ENCODE results near the gene PRKCB. TPM values are rescaled to one million over a fixed set of nuclear protein-coding genes. Genes with fewer than 3 reads are reported as not detected.

PRKCB gene
- 1 to 10 TPM; 4.2 to 7.7 (median 5.0) TPM for polyA plus RNA-seq (ENCODE audit: insufficient read length in 4 of 4)

DNA sequence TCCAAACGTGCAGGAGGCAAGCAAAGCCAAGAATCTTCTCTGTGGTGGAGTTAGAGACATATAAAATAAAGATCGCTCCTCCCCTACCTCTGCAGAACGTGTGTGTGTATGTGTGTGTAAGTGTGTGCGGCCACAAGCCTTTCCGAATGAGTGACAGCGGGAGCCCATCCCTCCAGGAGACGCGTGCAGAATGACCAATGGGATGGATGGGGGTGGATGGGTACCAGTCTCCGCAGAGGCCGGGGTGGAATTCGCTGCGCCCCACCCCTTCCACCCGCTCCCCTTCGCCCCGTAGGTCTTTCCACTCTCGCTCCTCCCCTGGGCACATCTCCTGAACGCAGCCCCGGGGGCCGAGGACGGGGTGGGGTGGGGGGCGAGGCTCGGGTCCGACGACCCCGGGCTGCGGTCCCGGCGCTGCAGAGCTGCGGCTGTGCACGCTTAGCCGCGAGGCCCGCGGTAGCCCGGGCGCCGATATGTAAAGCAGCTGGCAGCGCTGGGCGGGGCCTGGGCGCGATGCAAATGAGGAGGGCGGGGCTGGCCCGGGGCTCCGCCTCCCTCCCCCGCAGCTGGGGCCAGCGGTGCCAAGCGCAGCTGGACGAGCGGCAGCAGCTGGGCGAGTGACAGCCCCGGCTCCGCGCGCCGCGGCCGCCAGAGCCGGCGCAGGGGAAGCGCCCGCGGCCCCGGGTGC is at the start of gene PRKCB:
PRKCB (plus strand) TSS at position 594 of the 688 bp plus-strand sequence.
- DNase-seq (ENCODE audit: low read depth in 4 of 4, low spot score in 3 of 4) = peak; percentile 47 to 65 (median 53)

DNA sequence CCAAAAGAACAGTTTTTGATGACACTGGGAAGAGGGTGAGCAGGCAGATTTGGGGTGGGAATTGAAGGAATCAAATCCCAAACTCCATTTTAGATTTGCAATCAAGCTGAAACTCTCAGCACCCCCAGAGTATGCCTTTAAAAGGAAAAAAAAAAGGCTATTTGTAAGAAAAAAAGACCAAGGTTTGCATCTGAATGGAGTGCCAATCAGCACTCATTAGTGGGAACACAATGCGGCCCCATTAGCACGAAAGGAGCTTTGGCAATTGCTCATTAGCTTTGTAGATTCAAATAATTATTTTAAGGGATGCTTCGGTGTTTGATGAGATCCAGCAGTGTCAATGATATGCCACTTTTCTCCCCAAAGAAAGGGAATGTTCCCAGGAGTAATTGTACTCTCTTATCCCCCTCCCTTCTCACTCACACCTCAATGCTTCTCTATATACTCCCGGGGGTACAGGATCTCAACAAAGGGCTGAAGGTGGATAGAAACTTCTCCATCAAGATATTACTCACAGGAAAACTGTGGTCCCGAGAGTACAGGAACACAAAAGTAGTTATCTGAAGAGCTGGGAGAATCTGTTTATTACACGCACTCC is 48.7 kb upstream of the PRKCB start:
- no peak for DNase-seq (ENCODE audit: low read depth in 4 of 4, low spot score in 3 of 4)

DNA sequence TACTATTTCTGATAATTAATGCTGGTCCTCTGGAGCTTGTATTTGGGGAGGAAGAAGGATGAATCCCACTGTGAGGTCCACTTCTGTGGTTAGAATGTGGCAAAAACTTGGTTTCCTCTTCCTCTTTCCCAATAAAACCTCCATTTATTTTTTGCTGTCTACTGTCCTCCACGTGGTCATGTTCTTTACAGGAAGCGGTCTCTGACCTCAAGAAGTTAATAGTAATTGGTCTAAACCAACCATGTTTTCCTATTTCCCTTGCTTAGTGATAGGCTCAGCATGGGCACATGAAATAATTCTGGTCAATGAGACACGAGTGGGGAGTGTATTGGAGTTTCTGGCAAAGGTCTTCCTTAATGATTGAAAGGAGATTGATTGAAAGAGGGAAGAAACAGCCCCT is 47.1 kb upstream of the PRKCB start:
- no peak for DNase-seq (ENCODE audit: low read depth in 4 of 4, low spot score in 3 of 4)

DNA sequence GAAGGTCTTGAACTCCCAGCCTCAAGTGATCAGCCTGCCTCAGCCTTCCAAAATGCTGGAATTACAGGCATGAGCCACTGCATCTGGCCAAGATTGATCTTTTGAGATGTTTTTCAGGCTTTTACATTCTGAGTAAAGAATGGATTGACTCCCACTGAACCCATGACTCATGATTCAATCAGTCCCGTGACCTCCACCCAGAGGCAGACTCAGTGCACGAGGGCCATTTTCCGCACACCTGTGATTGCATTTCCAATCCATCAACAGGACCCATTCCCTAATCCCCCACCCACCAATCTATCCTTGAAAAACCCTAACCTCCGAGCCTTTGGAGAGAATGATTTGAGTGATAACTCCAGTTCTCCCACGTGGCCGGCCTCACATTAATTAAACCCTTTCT is 40.4 kb upstream of the PRKCB start:
- no peak for DNase-seq (ENCODE audit: low read depth in 4 of 4, low spot score in 3 of 4)

DNA sequence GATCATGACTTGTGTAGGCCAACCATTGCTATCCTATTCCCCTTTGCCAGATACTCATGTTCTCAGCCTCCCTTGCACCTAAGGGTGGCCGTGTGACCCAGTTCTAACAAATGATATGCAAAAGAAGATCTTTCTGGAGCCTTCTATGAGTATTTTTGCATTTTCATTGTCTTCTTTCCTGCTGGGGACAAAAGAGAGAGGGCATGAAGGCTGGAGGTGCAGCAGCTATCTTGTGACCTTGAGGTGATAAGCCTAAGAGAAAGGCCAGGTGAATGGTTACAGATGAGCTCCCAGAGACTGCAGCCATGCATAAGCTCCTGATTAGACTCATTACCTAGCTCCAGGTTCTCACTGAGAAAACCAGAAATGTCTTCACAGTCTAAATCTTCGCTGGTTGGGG is 38.8 kb upstream of the PRKCB start:
- DNase-seq (ENCODE audit: low read depth in 4 of 4, low spot score in 3 of 4) = no peak

DNA sequence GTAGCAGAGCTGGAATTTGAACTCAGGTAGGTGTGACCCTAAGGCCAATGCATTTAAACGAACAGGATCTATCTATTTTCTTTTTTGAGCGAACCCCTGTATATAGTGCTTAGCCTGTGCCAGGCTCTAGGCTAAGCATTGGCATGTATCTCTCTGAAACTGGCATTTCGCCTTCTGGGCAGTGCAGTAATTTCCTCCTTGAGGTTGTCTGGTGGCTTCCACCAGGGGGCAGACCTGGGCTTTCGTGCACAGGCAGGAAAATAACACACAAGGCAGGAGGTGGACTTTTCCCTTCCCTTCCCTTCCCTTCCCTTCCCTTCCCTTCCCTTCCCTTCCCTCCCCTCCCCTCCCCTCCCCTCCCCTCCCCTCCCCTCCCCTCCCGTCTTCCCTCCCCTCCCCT is 34.4 kb upstream of the PRKCB start:
- DNase-seq (ENCODE audit: low read depth in 4 of 4, low spot score in 3 of 4) = no peak

DNA sequence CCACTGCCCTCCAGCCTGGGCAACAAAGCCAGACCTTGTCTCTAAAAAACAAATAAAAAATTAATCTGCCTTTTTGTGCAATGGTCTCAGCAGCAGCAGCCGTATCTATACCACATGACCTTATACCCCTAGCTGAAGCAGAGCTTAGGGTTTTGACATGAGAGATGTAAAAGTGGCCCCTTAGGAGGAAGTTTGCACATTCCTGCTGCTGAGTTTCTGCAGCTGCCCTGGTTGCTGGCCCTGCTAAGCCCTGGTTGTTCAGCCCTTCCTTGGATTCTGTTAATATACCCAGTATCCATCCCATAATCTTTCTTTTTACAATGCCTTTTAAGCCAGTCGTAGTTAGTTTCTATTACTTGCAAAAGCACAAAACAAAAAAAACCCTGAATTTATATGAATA is 33.0 kb upstream of the PRKCB start:
- no peak for DNase-seq (ENCODE audit: low read depth in 4 of 4, low spot score in 3 of 4)

DNA sequence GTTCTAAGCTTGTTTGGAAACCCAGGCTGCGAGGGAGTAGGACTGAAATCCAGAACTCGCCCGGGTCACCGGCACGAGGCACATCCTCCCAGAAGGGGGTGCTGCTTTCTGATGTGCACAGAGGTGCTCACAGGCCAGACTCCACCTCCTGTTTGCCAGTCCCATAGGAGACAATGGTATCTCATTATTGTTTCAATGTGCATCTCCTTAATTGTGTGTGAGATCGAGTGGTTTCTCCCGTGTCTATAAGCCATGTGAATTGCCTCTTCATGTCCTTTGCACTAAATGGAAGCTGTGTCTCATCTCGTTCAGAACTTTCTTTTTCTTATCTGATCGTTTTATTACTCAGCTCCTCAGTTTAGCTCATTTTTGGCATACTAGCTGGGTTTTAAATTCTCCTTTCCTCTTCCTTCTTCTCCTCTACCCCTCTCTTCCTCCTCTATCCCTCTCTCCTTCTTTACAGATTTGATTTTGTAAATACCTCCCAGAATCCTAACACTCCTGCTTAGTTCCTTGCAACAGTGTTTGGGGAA is 32.1 kb upstream of the PRKCB start:
- DNase-seq (ENCODE audit: low read depth in 4 of 4, low spot score in 3 of 4) = no peak

DNA sequence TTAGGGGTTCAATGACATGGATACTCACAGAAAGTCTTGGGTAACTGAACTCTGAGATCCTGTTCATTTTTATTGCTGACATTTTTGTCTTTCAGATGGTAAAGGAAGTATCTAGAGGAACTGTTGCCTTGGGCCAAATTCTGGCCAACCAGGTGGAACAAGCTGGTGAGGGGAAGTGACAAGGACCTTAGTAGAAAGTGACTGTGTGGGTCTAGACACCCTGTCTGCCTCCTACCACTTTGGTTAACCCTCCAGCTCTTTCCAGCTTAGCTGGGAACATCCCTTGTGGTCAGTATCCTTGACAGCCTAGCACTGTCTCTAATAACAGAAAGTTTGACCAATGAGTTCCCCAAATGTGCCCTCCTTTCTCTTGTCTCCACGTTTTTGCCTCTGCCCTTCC is 28.8 kb upstream of the PRKCB start:
- DNase-seq (ENCODE audit: low read depth in 4 of 4, low spot score in 3 of 4) = no peak

DNA sequence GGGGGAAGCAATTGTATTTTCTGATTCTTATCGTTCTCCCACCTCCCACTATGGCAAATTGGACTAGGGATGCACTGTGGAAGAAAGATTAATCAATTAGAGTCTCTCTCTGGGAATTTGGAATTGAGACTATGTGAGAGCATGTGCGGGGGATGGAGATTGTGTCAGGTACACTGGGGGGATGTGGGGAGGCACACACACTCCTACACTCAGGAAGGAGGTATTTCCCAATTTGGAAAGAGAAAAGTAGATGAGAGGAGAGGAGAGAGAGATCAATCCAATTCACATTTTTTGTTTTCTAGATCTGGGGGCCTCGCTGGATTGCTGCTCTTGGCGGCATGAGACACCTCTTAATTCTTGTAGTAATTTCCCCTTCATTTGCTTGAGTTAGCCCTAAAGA is 14.3 kb upstream of the PRKCB start:
- DNase-seq (ENCODE audit: low read depth in 4 of 4, low spot score in 3 of 4) = no peak

DNA sequence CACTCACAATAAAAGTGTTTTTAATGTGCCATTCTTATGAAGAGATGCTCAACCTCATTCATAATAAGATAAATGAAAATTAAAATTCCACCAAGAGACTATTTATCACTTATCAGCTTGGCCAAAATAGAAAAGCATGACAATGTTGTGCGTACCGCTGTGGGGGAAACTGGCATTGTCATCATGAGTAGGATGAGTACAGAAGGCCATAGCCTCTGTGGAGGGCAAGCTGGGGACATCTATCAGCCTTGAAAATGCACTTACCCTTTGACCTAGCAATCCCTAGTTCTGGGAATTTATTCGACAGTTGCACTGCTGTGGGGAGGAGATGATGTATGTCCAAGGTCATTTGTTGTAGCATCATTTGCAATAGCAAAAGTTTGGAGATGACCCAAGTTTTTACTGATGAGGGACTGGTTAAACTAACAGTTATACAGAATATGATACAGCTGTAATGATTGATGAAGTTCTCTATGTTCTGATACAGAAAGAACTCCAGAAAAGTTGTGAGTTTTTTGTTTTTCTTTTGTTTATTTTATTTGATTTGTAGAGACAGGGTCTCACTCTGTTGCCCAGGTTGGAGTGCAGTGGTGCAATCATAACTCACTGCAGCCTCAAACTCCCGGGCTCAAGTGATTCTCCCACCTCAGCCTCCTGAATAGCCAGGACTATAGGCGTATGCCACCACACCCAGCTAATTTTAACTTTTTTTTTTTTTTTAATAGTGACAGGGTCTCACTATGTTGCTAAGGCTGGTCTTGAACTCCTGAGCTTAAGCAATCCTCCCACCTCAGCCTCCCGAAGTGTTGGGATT is 13.7 kb upstream of the PRKCB start:
- no peak for DNase-seq (ENCODE audit: low read depth in 4 of 4, low spot score in 3 of 4)

DNA sequence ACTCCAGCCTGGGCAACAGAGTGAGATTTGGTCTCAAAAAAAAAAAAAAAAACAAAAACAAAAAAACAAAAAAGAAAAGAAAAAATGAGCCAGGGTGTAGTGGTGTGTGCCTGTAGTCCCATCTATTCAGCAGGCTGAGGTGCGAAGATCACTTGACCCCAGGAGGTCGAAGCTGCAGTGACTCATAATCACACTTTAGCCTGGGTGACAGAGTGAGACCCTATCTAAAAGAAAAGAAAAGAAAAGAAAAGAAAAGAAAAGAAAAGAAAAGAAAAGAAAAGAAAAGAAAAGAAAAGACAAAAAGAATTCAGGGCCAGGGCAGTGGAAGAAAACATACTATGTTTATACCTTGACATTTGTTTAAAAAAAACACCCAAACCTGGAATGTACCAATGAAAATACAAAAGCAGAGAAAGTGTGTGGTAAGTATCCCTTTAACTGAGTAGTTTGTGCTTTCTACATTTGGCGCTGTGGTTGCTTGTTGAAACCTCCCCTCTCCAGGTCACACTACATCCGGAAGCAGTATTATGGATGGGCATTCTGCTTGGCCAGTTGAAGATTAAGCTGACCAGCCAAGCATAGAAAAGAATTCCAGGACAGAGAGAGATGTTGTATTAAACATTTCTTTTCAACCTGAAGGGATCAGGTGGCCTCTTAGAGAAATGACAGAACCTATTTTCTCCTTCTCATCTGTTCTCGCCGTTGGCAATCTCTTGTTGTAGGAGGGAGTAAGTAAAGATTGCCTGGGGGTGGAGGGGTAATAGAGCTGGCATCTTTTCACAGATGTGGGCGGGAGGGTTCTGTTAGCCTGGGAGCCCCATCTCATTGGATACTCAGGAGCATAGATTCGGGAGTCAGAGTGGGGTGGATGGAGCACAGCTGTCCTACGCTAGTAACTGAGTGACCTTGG is 12.1 kb upstream of the PRKCB start:
- DNase-seq (ENCODE audit: low read depth in 4 of 4, low spot score in 3 of 4) = peak in 1 of 4 donors; percentile 26

DNA sequence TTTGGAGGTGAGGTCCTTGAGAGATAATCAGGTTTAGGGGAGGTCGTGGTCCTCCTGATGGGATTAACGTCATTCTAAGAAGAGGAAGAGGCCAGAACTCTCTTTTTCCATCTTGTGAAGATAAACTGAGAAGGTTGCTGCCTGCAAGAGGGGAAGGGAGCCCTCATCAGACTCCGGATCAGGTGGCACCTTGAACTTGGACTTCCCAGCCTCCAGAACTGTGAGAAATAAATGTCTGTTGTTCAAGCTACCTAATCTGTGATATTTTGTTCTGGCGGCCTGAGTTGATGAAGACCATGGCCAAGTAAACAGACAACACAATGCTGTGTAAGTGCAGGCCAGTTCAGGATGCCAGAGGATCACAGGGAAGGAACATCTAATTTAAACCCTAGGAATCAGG is 10.9 kb upstream of the PRKCB start:
- no peak for DNase-seq (ENCODE audit: low read depth in 4 of 4, low spot score in 3 of 4)

DNA sequence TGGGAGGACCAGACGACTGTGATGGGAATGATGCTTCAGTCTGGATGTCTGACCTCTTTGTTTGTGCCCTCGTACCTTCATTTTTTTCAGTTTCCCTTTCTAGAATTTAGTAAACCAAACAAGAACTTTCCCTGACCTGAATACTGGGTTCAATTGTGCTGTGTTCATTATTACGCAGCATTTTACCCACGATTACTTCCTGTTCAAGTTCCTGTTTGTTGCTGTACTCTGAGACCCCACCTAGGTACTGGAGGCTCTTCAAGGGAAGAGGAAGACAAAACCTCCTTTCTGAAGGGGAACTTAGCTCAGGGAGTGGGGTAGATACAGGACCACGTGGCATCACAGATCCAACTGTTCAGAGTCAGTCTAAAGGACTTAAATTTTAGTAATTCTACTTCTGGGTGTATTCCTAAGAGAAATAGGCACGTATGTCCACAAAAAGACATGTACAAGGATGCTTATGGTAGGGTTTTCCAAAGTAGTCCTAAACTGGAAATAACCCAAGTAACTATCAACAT is 9.2 kb upstream of the PRKCB start:
- DNase-seq (ENCODE audit: low read depth in 4 of 4, low spot score in 3 of 4) = no peak

DNA sequence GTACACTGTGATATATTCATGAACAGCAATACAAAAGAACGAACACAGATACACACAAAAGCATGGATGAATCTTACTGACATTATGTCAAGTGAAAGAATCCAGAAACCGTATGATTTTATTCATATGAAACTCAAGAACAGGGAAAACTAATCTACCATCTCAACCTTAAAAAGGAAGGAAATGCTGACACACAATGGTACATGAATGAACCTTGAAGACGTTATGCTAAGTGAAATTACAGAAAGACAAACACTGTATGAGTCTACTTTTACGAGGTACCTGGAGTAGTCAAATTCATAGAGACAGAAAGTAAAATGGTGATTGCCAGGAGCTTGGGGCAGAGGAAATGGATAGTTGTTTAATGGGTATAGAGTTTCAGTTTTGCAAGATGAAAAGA is 8.7 kb upstream of the PRKCB start:
- no peak for DNase-seq (ENCODE audit: low read depth in 4 of 4, low spot score in 3 of 4)

DNA sequence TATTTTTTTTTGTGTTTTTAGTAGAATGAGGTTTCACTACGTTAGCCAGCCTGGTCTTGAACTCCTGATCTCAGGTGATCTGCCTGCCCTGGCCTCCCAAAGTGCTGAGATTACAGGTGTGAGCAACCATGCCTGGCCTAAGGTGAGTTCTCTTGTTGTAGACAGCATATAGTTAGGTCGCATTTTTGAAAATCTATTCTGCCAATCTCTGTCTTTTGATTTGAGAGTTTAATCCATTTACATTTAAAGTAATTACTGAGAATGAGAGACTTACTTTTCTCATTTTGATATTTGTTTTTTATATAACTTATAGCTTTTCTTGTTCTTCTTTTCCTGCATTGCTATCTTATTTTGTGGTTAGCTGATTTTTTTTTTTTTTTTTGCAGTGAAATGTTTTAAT is 6.3 kb upstream of the PRKCB start:
- DNase-seq (ENCODE audit: low read depth in 4 of 4, low spot score in 3 of 4) = no peak

DNA sequence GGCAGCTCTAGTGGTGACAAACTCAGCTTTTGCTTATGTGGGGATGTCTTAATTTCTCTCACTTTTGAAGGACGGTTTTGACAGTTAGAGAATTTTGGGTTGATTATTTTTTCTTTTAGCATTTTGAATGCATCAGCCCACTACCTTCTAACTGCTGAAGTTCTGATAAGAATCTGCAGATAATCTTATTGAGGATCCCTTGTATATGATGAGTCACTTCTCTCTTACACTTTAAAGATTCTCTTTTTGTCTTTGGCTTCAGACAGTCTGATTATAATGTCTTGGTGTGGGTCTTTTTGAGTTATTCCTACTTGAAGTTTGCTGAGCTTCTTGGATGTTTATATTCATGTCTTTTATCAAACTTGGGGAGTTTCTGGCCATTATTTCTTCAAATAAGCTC is 5.5 kb upstream of the PRKCB start:
- DNase-seq (ENCODE audit: low read depth in 4 of 4, low spot score in 3 of 4) = no peak

DNA sequence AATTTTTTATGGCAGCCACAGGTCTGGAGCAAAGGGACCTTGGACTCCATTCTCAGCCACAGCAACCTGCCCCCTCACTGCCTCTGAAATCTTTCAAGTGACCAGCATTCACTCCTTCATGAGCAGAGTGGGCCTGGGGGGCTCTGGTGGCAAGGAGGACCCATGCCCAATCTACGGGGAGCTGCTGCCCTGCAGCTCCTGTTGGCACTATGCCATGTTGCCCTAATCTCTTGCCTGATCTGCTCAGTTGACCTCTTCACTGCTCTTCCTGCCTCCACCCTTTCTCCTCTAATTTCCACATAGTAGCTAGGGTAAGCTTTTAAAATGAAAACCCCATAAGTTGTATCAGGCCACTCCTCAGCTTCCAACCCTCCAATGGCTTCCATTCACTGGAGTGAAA is 2.9 kb upstream of the PRKCB start:
- no peak for DNase-seq (ENCODE audit: low read depth in 4 of 4, low spot score in 3 of 4)

DNA sequence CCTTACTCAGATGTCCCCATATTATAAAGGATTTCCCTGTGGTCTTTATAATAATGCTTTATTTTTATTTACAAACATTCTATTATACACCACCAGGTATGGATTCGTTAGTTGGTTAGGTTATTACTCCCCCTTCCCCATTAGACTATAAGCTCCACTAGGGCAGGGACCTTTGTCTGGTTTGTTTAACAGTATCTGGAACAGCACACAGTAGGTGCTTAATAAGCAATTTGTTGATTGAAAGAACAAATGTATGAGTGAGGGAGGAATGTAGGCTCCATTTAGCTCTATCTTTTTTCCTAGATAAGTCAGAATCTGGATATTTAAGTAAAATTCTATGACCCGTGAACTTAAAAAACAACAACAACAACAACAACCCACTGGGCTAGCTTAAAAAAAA is 2.3 kb upstream of the PRKCB start:
- DNase-seq (ENCODE audit: low read depth in 4 of 4, low spot score in 3 of 4) = no peak

DNA sequence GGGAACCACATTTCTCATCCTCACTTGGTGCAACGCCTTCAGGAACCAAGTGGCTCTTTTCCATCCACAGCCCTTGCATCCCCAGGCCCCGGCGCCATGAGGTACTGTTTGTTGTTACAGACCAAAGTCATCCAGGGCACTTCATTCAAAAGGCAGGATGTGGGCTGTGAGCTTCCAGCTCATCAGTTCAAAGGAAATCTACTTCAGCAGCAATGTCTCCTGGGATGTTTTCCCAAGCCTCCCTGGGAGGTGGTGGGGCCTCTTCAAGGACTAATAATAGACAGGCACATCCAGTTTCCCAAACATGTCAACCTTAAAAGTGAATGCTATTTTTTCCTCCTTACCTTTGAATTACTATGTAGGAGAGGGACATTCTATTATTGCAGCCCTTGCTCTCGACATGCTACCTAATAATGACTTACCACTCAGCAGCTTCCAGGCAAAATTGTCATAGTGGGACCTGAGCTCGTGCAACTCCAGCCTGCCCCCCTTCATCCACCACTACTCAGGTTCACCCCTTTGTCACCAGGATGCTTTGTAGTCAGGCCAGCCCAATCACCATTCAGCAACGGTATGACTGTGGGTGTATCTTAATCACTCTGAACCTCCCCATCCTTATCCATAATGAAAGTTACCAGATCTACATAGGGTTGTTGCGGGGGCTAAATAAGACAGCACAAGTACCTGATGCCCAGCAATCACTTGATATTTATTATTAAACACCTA is 1.7 kb upstream of the PRKCB start:
- no peak for DNase-seq (ENCODE audit: low read depth in 4 of 4, low spot score in 3 of 4)

Measured in left renal pelvis (tissue), 4 donors.